ENCODE data around the gene ULBP1. TPM values are rescaled to one million over a fixed set of nuclear protein-coding genes. Genes with fewer than 3 reads are reported as not detected.
"Not testable (repeated sequence)": the region's sequence is repeated elsewhere in the genome, so short reads cannot be mapped to it uniquely, and the experiment has no call there.

The ULBP1 gene
- total RNA-seq, 1 experiment from 2014 or later: 0.81 TPM

GRCh38 chr6:149918151-149918905 is 45.4 kb upstream of the ULBP1 start:
- POLR2A ChIA-PET: no interaction called here
- ATAC-seq: no peak
- Mint-ChIP-seq H3K27me3 (ENCODE audit: low read depth) (peaks cover 67% of the 10 kb centered on the region), H3K4me1 (peaks cover 5% of the 10 kb centered on the region), H3K4me3 (no peak overlapping the region), H3K27ac (no peak overlapping the region), H3K9me3 (no peaks in the 10 kb centered on the region), H3K36me3 (no peaks in the 10 kb centered on the region)
- TF ChIP-seq MYBL2 (CRISPR knock-in tag; IDR thresholded peaks at IDR 0.05) (no peak), FOXJ3 (CRISPR knock-in tag; IDR thresholded peaks at IDR 0.05; ENCODE audit: borderline replicate concordance) (no peak), CREB1 (CRISPR knock-in tag; IDR thresholded peaks at IDR 0.05) (no peak), NR1H2 (CRISPR knock-in tag; IDR thresholded peaks at IDR 0.05) (no peak), ZMAT4 (CRISPR knock-in tag; IDR thresholded peaks at IDR 0.05) (no peak), NFE2L1 (CRISPR knock-in tag; IDR thresholded peaks at IDR 0.05) (no peak), ZBTB43 (CRISPR knock-in tag; IDR thresholded peaks at IDR 0.05) (no peak), ZNF317 (CRISPR knock-in tag; IDR thresholded peaks at IDR 0.05; ENCODE audit: borderline replicate concordance, low read depth) (no peak)
- no peak for DNase-seq (ENCODE audit: low spot score)
- CTCF ChIA-PET: interaction anchor here (1.2 to 1.5 kb wide), 3 partner anchors 20 to 74 kb away, joined by 3 read pairs; partner anchors contain the start of gene RAET1E

DNA sequence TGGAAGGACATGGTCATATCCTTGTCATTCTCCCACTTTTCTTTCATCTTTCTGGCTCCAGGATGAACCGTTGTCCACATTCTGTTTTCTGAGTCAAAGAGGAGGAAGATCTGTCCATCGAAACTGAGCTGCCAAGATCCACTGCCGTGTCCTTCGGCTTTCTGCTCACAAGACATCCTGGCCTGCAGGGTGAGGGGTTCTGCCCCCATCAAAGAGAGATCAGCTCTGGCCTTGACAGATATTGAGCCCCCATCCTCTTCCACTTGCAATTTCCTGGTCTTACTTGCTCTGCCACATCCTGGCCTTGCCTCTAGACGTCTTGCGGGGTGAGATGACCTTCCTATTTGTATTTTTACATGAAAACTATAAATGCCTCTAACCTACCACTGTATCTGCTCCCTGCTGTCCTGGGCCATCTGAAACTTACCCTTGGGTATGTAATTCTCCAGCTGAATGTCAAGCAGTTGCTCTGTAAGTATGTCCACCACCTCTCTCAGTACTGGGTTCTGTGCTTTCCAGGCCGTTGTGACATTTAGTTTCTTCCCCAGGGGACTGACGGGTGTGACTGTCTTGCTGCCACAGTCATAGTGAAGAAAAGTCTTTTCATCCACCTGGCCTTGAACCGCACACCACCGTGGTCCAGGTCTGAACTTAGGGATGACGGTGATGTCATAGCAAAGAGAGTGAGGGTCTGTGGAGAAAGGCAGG is 44.5 kb upstream of the ULBP1 start:
- H3K4me3 Mint-ChIP-seq; POLR2A ChIA-PET; H3K27ac Mint-ChIP-seq; H3K4me1 Mint-ChIP-seq; DNase-seq (ENCODE audit: low spot score); H3K9me3 Mint-ChIP-seq; ATAC-seq; H3K36me3 Mint-ChIP-seq: not testable (repeated sequence)
- H3K27me3 Mint-ChIP-seq (ENCODE audit: low read depth): peaks cover 67% of the 10 kb centered on the region
- CTCF ChIA-PET: interaction anchor here (1.5 kb wide), 1 partner anchor 21 kb away, joined by 3 read pairs; the partner anchor contains the start of gene RAET1E

- no peaks in the 10 kb centered on the region for H3K36me3 Mint-ChIP-seq
- TF ChIP-seq ZNF317 (CRISPR knock-in tag; IDR thresholded peaks at IDR 0.05; ENCODE audit: borderline replicate concordance, low read depth) (no peak), NFE2L1 (CRISPR knock-in tag; IDR thresholded peaks at IDR 0.05) (no peak), KAT7 (CRISPR knock-in tag; IDR thresholded peaks at IDR 0.05; ENCODE audit: borderline replicate concordance) (no peak), JUN (CRISPR knock-in tag; IDR thresholded peaks at IDR 0.05) (no peak), SMAD3 (CRISPR knock-in tag; IDR thresholded peaks at IDR 0.05; ENCODE audit: borderline replicate concordance) (no peak), ESRRA (CRISPR knock-in tag; IDR thresholded peaks at IDR 0.05; ENCODE audit: borderline replicate concordance) (no peak), SP1 (CRISPR knock-in tag; conservative IDR thresholded peaks at IDR 0.05) (no peak), ZNF138 (CRISPR knock-in tag; conservative IDR thresholded peaks at IDR 0.05) (no peak), ZNF671 (CRISPR knock-in tag; IDR thresholded peaks at IDR 0.05) (no peak), NFYB (CRISPR knock-in tag; conservative IDR thresholded peaks at IDR 0.05; ENCODE audit: low read depth) (no peak), EMX1 (CRISPR knock-in tag; IDR thresholded peaks at IDR 0.05) (no peak), MXD4 (CRISPR knock-in tag; IDR thresholded peaks at IDR 0.05; ENCODE audit: borderline replicate concordance) (no peak), ZNF396 (CRISPR knock-in tag; IDR thresholded peaks at IDR 0.05; ENCODE audit: borderline replicate concordance) (no peak), ATF6 (CRISPR knock-in tag; IDR thresholded peaks at IDR 0.05) (no peak)
- CTCF ChIA-PET: no interaction called here
- no peaks in the 10 kb centered on the region for H3K9me3 Mint-ChIP-seq
- H3K27me3 Mint-ChIP-seq (ENCODE audit: low read depth): peaks cover 69% of the 10 kb centered on the region
- DNase-seq (ENCODE audit: low spot score): no peak
- POLR2A ChIA-PET: no interaction called here
- no peak for ATAC-seq
- H3K27ac Mint-ChIP-seq: no peak overlapping the region
- peaks cover 8% of the 10 kb centered on the region for H3K4me1 Mint-ChIP-seq
- H3K4me3 Mint-ChIP-seq: no peak overlapping the region
Measured at GRCh38 chr6:149919834-149920225, 43.9 kb upstream of the ULBP1 start.

All from WTC11 (cell line).